ENCODE results near the gene PAPPA2.
"Not testable (repeated sequence)": the region's sequence is repeated elsewhere in the genome, so short reads cannot be mapped to it uniquely, and the experiment has no call there.

PAPPA2 gene

GRCh38 chr1:176612791-176613190 lies 149.8 kb downstream of the PAPPA2 start:
- DNase-seq, result no peak

- no peak for DNase-seq
Measured at GRCh38 chr1:176617881-176618280, 154.9 kb downstream of the PAPPA2 start.

- DNase-seq, result no peak
Measured at GRCh38 chr1:176619261-176619660, 156.3 kb downstream of the PAPPA2 start.

GRCh38 chr1:176625365-176625764 lies 162.4 kb downstream of the PAPPA2 start:
- DNase-seq, result no peak

GRCh38 chr1:176626572-176627061 lies 163.6 kb downstream of the PAPPA2 start:
- DNase-seq, result no peak

- DNase-seq, result no peak
Measured at GRCh38 chr1:176628775-176629174, 165.8 kb downstream of the PAPPA2 start.

- DNase-seq, result not testable (repeated sequence)
Measured at GRCh38 chr1:176634733-176635132, 171.8 kb downstream of the PAPPA2 start.

GRCh38 chr1:176638713-176639526 lies 175.9 kb downstream of the PAPPA2 start:
- no peak for DNase-seq

GRCh38 chr1:176643536-176643935 lies 180.6 kb downstream of the PAPPA2 start:
- DNase-seq, result no peak

- DNase-seq, result no peak
Measured at GRCh38 chr1:176648556-176648955, 185.6 kb downstream of the PAPPA2 start.

- DNase-seq, result no peak
Measured at GRCh38 chr1:176656257-176656995, 193.5 kb downstream of the PAPPA2 start.

GRCh38 chr1:176669782-176670181 lies 206.8 kb downstream of the PAPPA2 start:
- no peak for DNase-seq

GRCh38 chr1:176670853-176671252 lies 207.9 kb downstream of the PAPPA2 start:
- no peak for DNase-seq

- DNase-seq, result no peak
Measured at GRCh38 chr1:176682830-176683535, 220.0 kb downstream of the PAPPA2 start.

GRCh38 chr1:176691251-176692228 lies 228.6 kb downstream of the PAPPA2 start:
- DNase-seq, result peak; percentile 25

GRCh38 chr1:176692431-176692830 lies 229.5 kb downstream of the PAPPA2 start:
- DNase-seq, result no peak

- no peak for DNase-seq
Measured at GRCh38 chr1:176692988-176693696, 230.2 kb downstream of the PAPPA2 start.

- DNase-seq, result no peak
Measured at GRCh38 chr1:176693697-176694329, 230.8 kb downstream of the PAPPA2 start.

GRCh38 chr1:176694713-176695112 lies 231.7 kb downstream of the PAPPA2 start:
- DNase-seq, result no peak

- DNase-seq, result no peak
Measured at GRCh38 chr1:176696109-176696508, 233.1 kb downstream of the PAPPA2 start.

- DNase-seq, result no peak
Measured at GRCh38 chr1:176696689-176697088, 233.7 kb downstream of the PAPPA2 start.
